CD4-positive, alpha-beta T cell (primary cell): ENCODE results near the gene PPAT. TPM values are rescaled to one million over a fixed set of nuclear protein-coding genes. Genes with fewer than 3 reads are reported as not detected.

Experiments
- ATAC-seq: fragments of 200-7000 bp; cut with Tn5 transposase; one replicate; pipeline ENCODE4 v1.10.0; 2022; ENCODE audit warnings: mild to moderate bottlenecking; ENCODE audit not compliant: poor library complexity
- CTCF ChIA-PET: fragments of 350-600 bp; sonication (Branson Sonifier 250); formaldehyde crosslinking; loops from one replicate; lab custom pipeline; 2021; ENCODE audit warnings: antibody characterized with exemption, inconsistent platforms; lab: Charles Lee
- POLR2A ChIA-PET: fragments of 350-600 bp; sonication (Branson Sonifier 250); formaldehyde crosslinking; loops from one replicate; lab custom pipeline; 2021; ENCODE audit warnings: antibody characterized with exemption, inconsistent platforms; lab: Charles Lee
- DNase-seq, 14 experiments: peaks; one replicate each; pipeline ENCODE4 v3.0.0-alpha.2; 2013 to 2020; ENCODE audit warnings: mixed read lengths in 2 of 14
- H3K27ac ChIP-seq, 2 donors: one replicate each; pipeline versions ENCODE4 v1.5.1 to v1.7.0; 2013; ENCODE audit warnings: low read length in 2 of 2, low read depth in 1 of 2, mild to moderate bottlenecking in 1 of 2
- H3K27me3 ChIP-seq, 2 experiments: 1 replicate in 1 of 2; 2 replicates in 1 of 2; pipeline versions ENCODE4 v1.6.1 to v1.7.0; 2013; ENCODE audit warnings: low read length in 2 of 2, control low read depth in 1 of 2, mild to moderate bottlenecking in 1 of 2, moderate library complexity in 1 of 2; ENCODE audit not compliant: insufficient read depth in 2 of 2, control insufficient read depth in 1 of 2
- H3K36me3 ChIP-seq: one replicate; pipeline ENCODE4 v1.6.1; 2013; ENCODE audit warnings: low read length, control low read depth; ENCODE audit not compliant: insufficient read depth
- H3K4me1 ChIP-seq: one replicate; pipeline ENCODE4 v1.6.1; 2013; ENCODE audit warnings: low read length, control low read depth; ENCODE audit not compliant: insufficient read depth
- H3K4me3 ChIP-seq: one replicate; pipeline ENCODE4 v1.5.1; 2013; ENCODE audit warnings: mild to moderate bottlenecking, low read length, moderate library complexity
- H3K9me3 ChIP-seq, 2 experiments: 1 replicate in 1 of 2; 2 replicates in 1 of 2; pipeline versions ENCODE4 v1.6.1 to v1.7.0; 2013; ENCODE audit warnings: low read length in 2 of 2, mild to moderate bottlenecking in 2 of 2, control low read depth in 1 of 2, moderate library complexity in 1 of 2; ENCODE audit not compliant: control insufficient read depth in 1 of 2, insufficient read depth in 1 of 2
- H3K27ac Mint-ChIP-seq: one replicate; pipeline ENCODE4 v1.8.0; 2020; ENCODE audit warnings: mixed read lengths
- H3K27me3 Mint-ChIP-seq: one replicate; pipeline ENCODE4 v1.8.0; 2021; ENCODE audit warnings: mixed read lengths
- H3K36me3 Mint-ChIP-seq: one replicate; pipeline ENCODE4 v1.8.0; 2021; ENCODE audit warnings: low read depth, mixed read lengths
- H3K4me1 Mint-ChIP-seq: one replicate; pipeline ENCODE4 v1.8.0; 2021; ENCODE audit warnings: low read depth, mixed read lengths
- H3K4me3 Mint-ChIP-seq: one replicate; pipeline ENCODE4 v1.8.0; 2020; ENCODE audit warnings: mild to moderate bottlenecking, mixed read lengths
- H3K9me3 Mint-ChIP-seq: one replicate; pipeline ENCODE4 v1.8.0; 2020; ENCODE audit warnings: mixed read lengths
- intact Hi-C, 2 experiments: fragments of 100-400 bp; cut with DNase I in 1 of 2; cut with micrococcal nuclease in 1 of 2; formaldehyde crosslinking; loops; one replicate each; pipeline versions ENCODE4 v1.15.1 to v1.9.0; 2023 to 2025; cut with DNase I, micrococcal nuclease
- polyA plus RNA-seq, 2 donors: library from polyadenylated mRNA; unstranded; fragments of 120-200 nt; gene quantifications; one replicate each; pipeline ENCODE4 v1.2.1, GENCODE V29; 2013
- total RNA-seq, 174 experiments: library from RNA in 2 of 174; stranded (reverse) in 2 of 174; gene quantifications; one replicate each; pipeline ENCODE4 v1.2.3 and lab custom pipeline; 2021 to 2026
- TF ChIP-seq, protein P1 (sequence below): fragments of 200-600 bp; IDR thresholded peaks from one replicate; pipeline ENCODE4 v1.8.0; 2022; ENCODE audit warnings: antibody characterized with exemption, mild to moderate bottlenecking

The PPAT gene
- total RNA-seq (1 to 10 TPM; 4.7 to 6.3 TPM), total RNA-seq (lab: John Stamatoyannopoulos, UW) (11.3 to 163 (median 30.4) reads per million in 172 experiments)
- polyA plus RNA-seq (2013, experiment 1 of 2), result 9.9 TPM
- 10.7 TPM for polyA plus RNA-seq (2013, experiment 2 of 2)

DNA sequence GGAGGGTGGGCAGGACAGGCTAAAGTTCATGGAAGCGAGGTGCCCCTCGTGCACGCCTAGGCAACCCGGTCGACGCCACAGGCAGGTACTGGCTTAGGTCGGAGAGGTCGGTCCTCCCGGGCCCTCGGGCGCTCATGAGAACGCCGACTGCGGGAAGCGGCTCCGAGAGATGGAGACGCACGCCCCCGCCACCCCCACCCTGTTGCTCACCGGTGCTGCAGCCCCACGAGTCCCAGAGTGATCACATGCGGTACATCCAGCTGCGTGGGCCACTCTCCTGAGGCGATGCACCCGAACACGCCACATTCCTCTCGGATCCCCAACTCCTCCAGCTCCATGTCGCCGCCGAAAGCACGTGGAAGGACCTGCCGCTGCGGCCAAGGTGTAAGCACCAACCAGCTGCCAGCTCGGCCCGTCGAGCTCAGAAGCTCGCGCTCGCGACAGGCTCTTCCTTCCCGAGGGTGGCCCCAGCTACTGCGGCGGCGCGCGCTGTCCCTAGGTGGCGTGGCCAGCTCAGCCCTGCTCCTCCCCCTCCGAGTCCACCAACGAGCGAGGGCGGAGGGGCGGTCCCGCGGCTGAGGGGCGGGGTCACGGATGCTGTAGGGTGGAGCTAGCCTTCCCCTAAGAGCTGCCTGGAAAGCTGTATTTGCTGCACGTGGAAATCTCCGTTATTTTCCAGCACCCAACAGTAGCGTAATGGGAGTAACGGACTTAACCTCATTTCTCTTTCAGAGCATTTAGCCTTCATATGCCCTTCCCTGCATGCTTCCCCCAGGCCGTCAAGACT is at the start of gene PPAT:
TSS of gene PPAT (minus strand) at position 476 of the 787 bp plus-strand sequence. CDS start at position 338, 138 bp downstream.
- Histone ChIP-seq H3K27ac (peak within 1 kb of the TSS; percentile 59 to 91), H3K4me1 (peaks cover 26% of the 10 kb centered on the region), H3K9me3 (no peaks in the 10 kb centered on the region), H3K4me3 (peak within 1 kb of the TSS; percentile 91), H3K27me3 (no peaks in the 10 kb centered on the region), H3K36me3 (no peaks in the 10 kb centered on the region)
- DNase-seq (peak; percentile 97 to 99 (median 99)), ATAC-seq (peak; percentile 80)
- ChIA-PET CTCF (interaction anchor here (0.6 to 2.9 kb wide), 8 partner anchors 11 to 472 kb away, joined by 3 to 25 read pairs (median 5); partner anchors contain the start of genes AASDH and REST), POLR2A (interaction anchor here (0.7 to 5.5 kb wide), 27 partner anchors 9 to 1493 kb away, joined by 3 to 146 read pairs (median 12); partner anchors contain the start of genes AASDH, CEP135, CLOCK and NOA1)
- H3K27ac Mint-ChIP-seq, result peak within 1 kb of the TSS; percentile 77
- peak within 1 kb of the TSS; percentile 92 for H3K4me3 Mint-ChIP-seq
- peaks cover 41% of the 10 kb centered on the region for H3K4me1 Mint-ChIP-seq
- no peaks in the 10 kb centered on the region for H3K9me3 Mint-ChIP-seq
- peaks cover 18% of the 10 kb centered on the region for H3K36me3 Mint-ChIP-seq
- no peaks in the 10 kb centered on the region for H3K27me3 Mint-ChIP-seq
- TF ChIP-seq, protein P1, sequence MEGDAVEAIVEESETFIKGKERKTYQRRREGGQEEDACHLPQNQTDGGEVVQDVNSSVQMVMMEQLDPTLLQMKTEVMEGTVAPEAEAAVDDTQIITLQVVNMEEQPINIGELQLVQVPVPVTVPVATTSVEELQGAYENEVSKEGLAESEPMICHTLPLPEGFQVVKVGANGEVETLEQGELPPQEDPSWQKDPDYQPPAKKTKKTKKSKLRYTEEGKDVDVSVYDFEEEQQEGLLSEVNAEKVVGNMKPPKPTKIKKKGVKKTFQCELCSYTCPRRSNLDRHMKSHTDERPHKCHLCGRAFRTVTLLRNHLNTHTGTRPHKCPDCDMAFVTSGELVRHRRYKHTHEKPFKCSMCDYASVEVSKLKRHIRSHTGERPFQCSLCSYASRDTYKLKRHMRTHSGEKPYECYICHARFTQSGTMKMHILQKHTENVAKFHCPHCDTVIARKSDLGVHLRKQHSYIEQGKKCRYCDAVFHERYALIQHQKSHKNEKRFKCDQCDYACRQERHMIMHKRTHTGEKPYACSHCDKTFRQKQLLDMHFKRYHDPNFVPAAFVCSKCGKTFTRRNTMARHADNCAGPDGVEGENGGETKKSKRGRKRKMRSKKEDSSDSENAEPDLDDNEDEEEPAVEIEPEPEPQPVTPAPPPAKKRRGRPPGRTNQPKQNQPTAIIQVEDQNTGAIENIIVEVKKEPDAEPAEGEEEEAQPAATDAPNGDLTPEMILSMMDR, result peak; percentile 23
- intact Hi-C loops, result loop anchor here (1.0 to 10.0 kb wide), 7 partner anchors 48 to 1493 kb away; partner anchors contain the start of genes REST (in 2 of the 2), AASDH (in 1 of the 2), EXOC1 (in 1 of the 2) and NOA1 (in 1 of the 2)

GRCh38 chr4:56480691-56481090 is 45.3 kb upstream of the PPAT start:
- H3K9me3 ChIP-seq, result no peaks in the 10 kb centered on the region
- Mint-ChIP-seq H3K4me3 (no peak overlapping the region), H3K4me1 (no peaks in the 10 kb centered on the region), H3K27ac (no peak overlapping the region), H3K36me3 (peaks cover 90% of the 10 kb centered on the region), H3K27me3 (no peaks in the 10 kb centered on the region), H3K9me3 (no peaks in the 10 kb centered on the region)
- ATAC-seq (no peak), DNase-seq (no peak)
- POLR2A ChIA-PET, result interaction anchor here (0.7 kb wide), 1 partner anchor 588 kb away, joined by 3 read pairs; no protein-coding TSS in a partner anchor
- intact Hi-C loops, result loop anchor here in 1 of 2 experiments (10.0 kb wide), 1 partner anchor 544 kb away; no protein-coding TSS in a partner anchor
- no peaks in the 10 kb centered on the region for H3K27me3 ChIP-seq
- H3K4me1 ChIP-seq, result no peaks in the 10 kb centered on the region
- H3K4me3 ChIP-seq, result no peak overlapping the region
- H3K36me3 ChIP-seq, result peaks cover 87% of the 10 kb centered on the region
- TF ChIP-seq, protein P1, result no peak
- CTCF ChIA-PET, result no interaction called here
- no peak overlapping the region for H3K27ac ChIP-seq

DNA sequence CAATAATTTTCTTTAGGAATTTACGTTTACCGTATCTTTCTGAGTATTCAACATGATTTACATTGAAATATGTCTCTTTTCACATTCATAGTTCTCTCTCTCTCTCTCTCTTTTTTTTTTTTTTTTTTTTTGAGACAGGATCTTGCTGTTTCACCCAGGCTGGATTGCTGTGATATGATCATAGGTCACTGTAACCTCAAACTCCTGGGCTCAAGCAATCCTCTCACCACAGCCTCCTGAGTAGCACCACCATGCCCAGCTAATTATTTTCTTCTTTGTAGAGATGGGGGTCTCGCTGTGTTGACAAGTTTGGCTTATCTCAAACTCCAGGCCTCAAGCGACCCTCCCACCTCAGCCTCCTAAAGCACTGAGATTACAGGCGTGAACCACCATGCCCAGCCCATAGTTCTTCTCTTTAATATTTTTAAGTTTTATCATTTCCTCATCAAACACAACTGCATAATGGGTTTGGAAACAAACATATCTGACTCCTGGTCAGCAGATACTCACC is 41.8 kb upstream of the PPAT start:
- Mint-ChIP-seq H3K4me1 (no peaks in the 10 kb centered on the region), H3K36me3 (peaks cover 94% of the 10 kb centered on the region), H3K4me3 (no peak overlapping the region), H3K27ac (no peak overlapping the region), H3K9me3 (no peaks in the 10 kb centered on the region), H3K27me3 (no peaks in the 10 kb centered on the region)
- CTCF ChIA-PET, result no interaction called here
- intact Hi-C loops, result no loop called here
- DNase-seq (no peak), ATAC-seq (no peak)
- H3K36me3 ChIP-seq, result peaks cover 81% of the 10 kb centered on the region
- H3K27me3 ChIP-seq, result no peaks in the 10 kb centered on the region
- TF ChIP-seq, protein P1, result no peak
- POLR2A ChIA-PET, result no interaction called here
- H3K4me3 ChIP-seq, result no peak overlapping the region
- no peak overlapping the region for H3K27ac ChIP-seq
- no peaks in the 10 kb centered on the region for H3K4me1 ChIP-seq
- H3K9me3 ChIP-seq, result no peaks in the 10 kb centered on the region
